Measurements from ENCODE around the gene PCSK5. TPM values are rescaled to one million over a fixed set of nuclear protein-coding genes. Genes with fewer than 3 reads are reported as not detected.

Gene PCSK5
- total RNA-seq, 2 experiments from 2014 or later = 0.76 TPM; not detected in 1

DNA sequence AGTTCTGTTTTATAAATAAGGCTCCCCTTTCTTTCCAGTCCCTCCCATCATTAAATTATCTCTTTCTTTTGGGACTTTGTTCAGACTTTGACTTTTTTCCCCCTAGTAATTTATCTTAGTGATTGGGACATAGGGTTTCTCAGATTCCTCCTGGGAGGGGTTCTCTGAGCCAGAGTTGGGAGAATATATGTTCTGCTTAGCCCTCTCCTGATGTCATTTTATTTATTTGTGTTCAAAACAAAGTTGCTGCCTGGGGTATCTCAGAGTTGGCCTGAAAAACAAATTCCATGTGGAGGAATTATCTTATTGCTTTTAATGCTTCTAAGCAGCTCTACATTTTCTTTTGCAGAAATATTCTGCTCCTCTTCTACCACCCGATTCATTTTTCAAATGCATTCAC, 211.0 kb downstream of the PCSK5 start:
- Histone ChIP-seq H3K36me3 (ENCODE audit: insufficient read depth, low read length) (no peaks in the 10 kb centered on the region), H3K79me2 (ENCODE audit: insufficient read depth, low read depth, low read length) (no peaks in the 10 kb centered on the region), H3K4me3 (ENCODE audit: low read depth, low read length, poor library complexity, severe bottlenecking) (no peak overlapping the region), H3K4me1 (ENCODE audit: insufficient read depth, low read length, poor library complexity, severe bottlenecking) (no peaks in the 10 kb centered on the region), H3K4me2 (ENCODE audit: low read length) (no peak overlapping the region), H2AFZ (ENCODE audit: low read length) (no peak overlapping the region), H4K20me1 (ENCODE audit: insufficient read depth, low read length) (no peaks in the 10 kb centered on the region), H3K9me2 (ENCODE audit: insufficient read depth, low read length) (no peaks in the 10 kb centered on the region), H3K9me3 (ENCODE audit: low read length) (no peaks in the 10 kb centered on the region), H3K27ac (ENCODE audit: low read depth, low read length, poor library complexity, severe bottlenecking) (no peak overlapping the region)
- ChIA-PET POLR2A (interaction anchor here (1.2 to 1.5 kb wide), 2 partner anchors 8 to 19 kb away, joined by 3 to 4 read pairs; no protein-coding TSS in a partner anchor), CTCF (ENCODE audit: unreplicated experiment) (no interaction called here)
- no TSS peak for BruUV-seq (replicated peaks)
- no peak for DNase-seq (ENCODE audit: low spot score)
- no peak for TF ChIP-seq EZH2phosphoT487 (IDR thresholded peaks at IDR 0.05; ENCODE audit: borderline replicate concordance, low read depth, low read length)
- TF ChIP-seq, protein P1, sequence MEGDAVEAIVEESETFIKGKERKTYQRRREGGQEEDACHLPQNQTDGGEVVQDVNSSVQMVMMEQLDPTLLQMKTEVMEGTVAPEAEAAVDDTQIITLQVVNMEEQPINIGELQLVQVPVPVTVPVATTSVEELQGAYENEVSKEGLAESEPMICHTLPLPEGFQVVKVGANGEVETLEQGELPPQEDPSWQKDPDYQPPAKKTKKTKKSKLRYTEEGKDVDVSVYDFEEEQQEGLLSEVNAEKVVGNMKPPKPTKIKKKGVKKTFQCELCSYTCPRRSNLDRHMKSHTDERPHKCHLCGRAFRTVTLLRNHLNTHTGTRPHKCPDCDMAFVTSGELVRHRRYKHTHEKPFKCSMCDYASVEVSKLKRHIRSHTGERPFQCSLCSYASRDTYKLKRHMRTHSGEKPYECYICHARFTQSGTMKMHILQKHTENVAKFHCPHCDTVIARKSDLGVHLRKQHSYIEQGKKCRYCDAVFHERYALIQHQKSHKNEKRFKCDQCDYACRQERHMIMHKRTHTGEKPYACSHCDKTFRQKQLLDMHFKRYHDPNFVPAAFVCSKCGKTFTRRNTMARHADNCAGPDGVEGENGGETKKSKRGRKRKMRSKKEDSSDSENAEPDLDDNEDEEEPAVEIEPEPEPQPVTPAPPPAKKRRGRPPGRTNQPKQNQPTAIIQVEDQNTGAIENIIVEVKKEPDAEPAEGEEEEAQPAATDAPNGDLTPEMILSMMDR (conservative IDR thresholded peaks at IDR 0.05; ENCODE audit: low read length) = no peak
- intact Hi-C loops (cut with micrococcal nuclease; ENCODE audit: unreplicated experiment) = no loop called here

DNA sequence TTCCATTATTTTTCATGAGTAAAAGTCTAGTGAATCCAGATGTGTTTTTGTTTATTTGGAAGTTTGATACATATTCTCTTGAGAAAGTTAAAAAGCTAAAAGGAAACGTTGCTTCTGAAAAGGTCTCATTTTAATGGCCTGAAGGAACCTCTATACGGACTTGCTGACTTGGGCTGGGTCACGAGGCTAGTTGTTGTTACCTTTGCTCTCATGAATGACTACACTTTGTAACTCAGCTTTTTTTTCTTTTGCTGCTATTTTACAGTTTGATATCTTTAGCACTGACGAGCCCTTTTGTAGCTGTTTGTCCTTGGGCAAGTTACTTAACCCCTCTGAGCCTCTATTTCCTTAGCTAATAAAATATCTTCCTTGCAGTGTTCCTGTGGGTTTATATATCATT, 211.5 kb downstream of the PCSK5 start:
- H3K4me2 ChIP-seq (ENCODE audit: low read length) = no peak overlapping the region
- TF ChIP-seq EZH2phosphoT487 (IDR thresholded peaks at IDR 0.05; ENCODE audit: borderline replicate concordance, low read depth, low read length) = no peak
- TF ChIP-seq, protein P1 (conservative IDR thresholded peaks at IDR 0.05; ENCODE audit: low read length) = no peak
- H3K4me3 ChIP-seq (ENCODE audit: low read depth, low read length, poor library complexity, severe bottlenecking) = no peak overlapping the region
- no peak overlapping the region for H3K27ac ChIP-seq (ENCODE audit: low read depth, low read length, poor library complexity, severe bottlenecking)
- H2AFZ ChIP-seq (ENCODE audit: low read length) = no peak overlapping the region
- intact Hi-C loops (cut with micrococcal nuclease; ENCODE audit: unreplicated experiment) = no loop called here
- no TSS peak for BruUV-seq (replicated peaks)
- no peaks in the 10 kb centered on the region for H3K36me3 ChIP-seq (ENCODE audit: insufficient read depth, low read length)
- no peaks in the 10 kb centered on the region for H3K9me2 ChIP-seq (ENCODE audit: insufficient read depth, low read length)
- CTCF ChIA-PET (ENCODE audit: unreplicated experiment) = no interaction called here
- no peaks in the 10 kb centered on the region for H3K4me1 ChIP-seq (ENCODE audit: insufficient read depth, low read length, poor library complexity, severe bottlenecking)
- no peaks in the 10 kb centered on the region for H4K20me1 ChIP-seq (ENCODE audit: insufficient read depth, low read length)
- H3K79me2 ChIP-seq (ENCODE audit: insufficient read depth, low read depth, low read length) = no peaks in the 10 kb centered on the region
- DNase-seq (ENCODE audit: low spot score) = no peak
- H3K9me3 ChIP-seq (ENCODE audit: low read length) = no peaks in the 10 kb centered on the region
- POLR2A ChIA-PET = interaction anchor here (0.6 to 1.5 kb wide), 2 partner anchors 9 to 273 kb away, joined by 4 to 5 read pairs; no protein-coding TSS in a partner anchor

DNA sequence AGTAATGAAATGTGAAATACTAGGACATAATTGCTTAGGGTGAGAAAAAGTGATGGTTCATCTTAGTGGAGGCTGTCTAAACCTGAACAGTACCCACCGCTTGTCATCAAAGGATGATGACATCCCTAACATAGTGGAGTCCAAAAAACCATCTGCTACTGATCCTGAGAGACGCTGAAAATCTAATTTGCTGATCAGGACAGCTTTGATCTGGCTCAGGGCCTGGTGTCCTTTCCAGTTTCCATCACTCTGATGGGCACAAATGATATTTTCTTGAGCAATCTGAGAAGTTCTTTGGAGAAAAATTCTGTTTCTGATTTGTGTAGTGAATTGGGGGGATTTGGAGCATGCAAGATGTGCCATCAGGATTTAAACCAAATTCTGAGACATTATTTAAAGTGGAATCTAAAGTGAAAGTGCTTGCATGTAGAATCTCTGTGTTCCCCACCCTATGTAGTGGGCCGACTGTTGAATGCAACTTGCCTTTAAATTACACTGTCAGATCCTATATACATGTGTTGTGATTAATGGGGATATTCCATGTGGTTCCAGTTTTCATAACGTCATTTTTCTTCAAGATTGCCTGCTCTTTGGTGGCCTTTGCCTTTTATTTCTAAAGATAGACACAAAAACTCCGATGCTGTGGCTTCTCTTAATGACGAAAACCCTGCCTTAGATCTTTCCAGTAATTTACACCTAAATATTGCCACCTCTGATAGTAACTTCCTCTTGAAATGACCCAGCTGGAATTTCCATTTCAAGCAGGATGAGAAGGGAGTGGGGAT, 213.2 kb downstream of the PCSK5 start:
- no peak for TF ChIP-seq EZH2phosphoT487 (IDR thresholded peaks at IDR 0.05; ENCODE audit: borderline replicate concordance, low read depth, low read length)
- TF ChIP-seq, protein P1 (conservative IDR thresholded peaks at IDR 0.05; ENCODE audit: low read length) = no peak
- no peak overlapping the region for H3K27ac ChIP-seq (ENCODE audit: low read depth, low read length, poor library complexity, severe bottlenecking)
- POLR2A ChIA-PET = interaction anchor here (0.5 kb wide), 1 partner anchor 21 kb away, joined by 3 read pairs; no protein-coding TSS in a partner anchor
- no peaks in the 10 kb centered on the region for H3K9me3 ChIP-seq (ENCODE audit: low read length)
- intact Hi-C loops (cut with micrococcal nuclease; ENCODE audit: unreplicated experiment) = no loop called here
- H3K9me2 ChIP-seq (ENCODE audit: insufficient read depth, low read length) = no peaks in the 10 kb centered on the region
- no peaks in the 10 kb centered on the region for H3K36me3 ChIP-seq (ENCODE audit: insufficient read depth, low read length)
- H3K4me1 ChIP-seq (ENCODE audit: insufficient read depth, low read length, poor library complexity, severe bottlenecking) = no peaks in the 10 kb centered on the region
- CTCF ChIA-PET (ENCODE audit: unreplicated experiment) = no interaction called here
- no TSS peak for BruUV-seq (replicated peaks)
- no peak overlapping the region for H2AFZ ChIP-seq (ENCODE audit: low read length)
- H4K20me1 ChIP-seq (ENCODE audit: insufficient read depth, low read length) = no peaks in the 10 kb centered on the region
- no peak for DNase-seq (ENCODE audit: low spot score)
- H3K4me2 ChIP-seq (ENCODE audit: low read length) = no peak overlapping the region
- no peak overlapping the region for H3K4me3 ChIP-seq (ENCODE audit: low read depth, low read length, poor library complexity, severe bottlenecking)
- no peaks in the 10 kb centered on the region for H3K79me2 ChIP-seq (ENCODE audit: insufficient read depth, low read depth, low read length)

Measured in OCI-LY7 (cell line).